T-helper 2 cell treated with Interferon-gamma antibody and Interleukin-4, amounts not matched to agents 5 μg/mL and 100 μg/mL, for 36 hours (primary cell): Measurements from ENCODE around the gene COX6B2.

Experiments
- DNase-seq: peaks from one replicate; pipeline ENCODE4 v3.0.0; 2021; ENCODE audit warnings: low spot score
- H3K27ac Mint-ChIP-seq: one replicate; pipeline ENCODE4 v1.8.0; 2021; ENCODE audit warnings: mild to moderate bottlenecking, mixed read lengths
- H3K27me3 Mint-ChIP-seq: one replicate; pipeline ENCODE4 v1.8.0; 2021; ENCODE audit warnings: low read depth, mixed read lengths
- H3K36me3 Mint-ChIP-seq: one replicate; pipeline ENCODE4 v1.8.0; 2021; ENCODE audit warnings: low read depth, mixed read lengths
- H3K4me1 Mint-ChIP-seq: one replicate; pipeline ENCODE4 v1.8.0; 2021; ENCODE audit warnings: low read depth, mixed read lengths
- H3K4me3 Mint-ChIP-seq: one replicate; pipeline ENCODE4 v1.8.0; 2022; ENCODE audit warnings: mild to moderate bottlenecking, moderate library complexity, mixed read lengths
- H3K9me3 Mint-ChIP-seq: one replicate; pipeline ENCODE4 v1.8.0; 2021; ENCODE audit warnings: mixed read lengths

The COX6B2 gene

DNA sequence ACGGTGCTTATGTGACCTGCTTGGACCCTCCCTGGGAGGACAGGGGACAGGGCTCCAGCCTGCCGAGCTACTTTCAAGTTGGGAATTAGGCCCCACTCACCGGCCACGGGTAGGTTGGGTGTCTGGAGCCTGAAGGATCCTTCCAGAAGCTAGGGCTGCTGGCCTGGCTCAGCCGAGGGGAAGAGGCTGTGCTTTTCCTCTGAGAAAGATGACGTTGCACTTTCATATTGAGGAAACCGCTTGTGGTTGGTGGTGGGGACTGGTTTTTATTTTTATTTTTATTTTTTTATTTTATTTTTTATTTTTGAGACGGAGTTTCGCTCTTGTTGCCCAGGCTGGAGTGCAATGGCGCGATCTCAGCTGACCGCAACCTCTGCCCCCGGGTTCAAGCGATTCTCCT lies 29.3 kb downstream of the COX6B2 start, which contains the start of gene TMEM150B:
Gene TMEM150B (minus strand): TSS at position 170 of the 400 bp plus-strand sequence. CDS start 4,305 bp downstream, outside the sequence.
- H3K36me3 Mint-ChIP-seq = no peaks in the 10 kb centered on the region
- peaks cover 10% of the 10 kb centered on the region for H3K4me1 Mint-ChIP-seq
- H3K27me3 Mint-ChIP-seq = peaks cover 7% of the 10 kb centered on the region
- no peaks in the 10 kb centered on the region for H3K9me3 Mint-ChIP-seq
- no peak for DNase-seq
- H3K27ac Mint-ChIP-seq = no peak within 1 kb of the TSS
- peak within 1 kb of the TSS; percentile 3 for H3K4me3 Mint-ChIP-seq

DNA sequence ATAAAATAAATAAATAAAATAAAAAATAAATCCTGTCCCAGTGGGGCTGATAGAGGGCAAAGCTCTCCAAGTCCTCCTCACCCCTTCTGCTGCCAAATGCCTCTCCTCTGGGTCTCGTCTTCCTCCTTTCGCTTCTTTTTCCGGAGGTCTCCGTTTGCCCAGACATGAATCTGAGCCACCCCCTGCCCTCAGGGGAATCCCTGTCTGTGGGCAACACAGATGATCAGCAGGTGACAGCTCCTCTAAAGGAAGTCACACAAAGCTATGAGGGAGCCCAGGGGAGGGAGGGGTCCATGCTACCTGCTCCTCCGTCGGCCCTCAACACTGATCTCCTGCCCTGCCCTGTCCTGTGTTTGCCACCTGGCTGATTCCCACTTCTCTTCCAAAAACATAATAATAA lies 29.9 kb downstream of the COX6B2 start:
- DNase-seq = no peak
- peak overlapping the region; percentile 3 for H3K4me3 Mint-ChIP-seq
- no peaks in the 10 kb centered on the region for H3K36me3 Mint-ChIP-seq

DNA sequence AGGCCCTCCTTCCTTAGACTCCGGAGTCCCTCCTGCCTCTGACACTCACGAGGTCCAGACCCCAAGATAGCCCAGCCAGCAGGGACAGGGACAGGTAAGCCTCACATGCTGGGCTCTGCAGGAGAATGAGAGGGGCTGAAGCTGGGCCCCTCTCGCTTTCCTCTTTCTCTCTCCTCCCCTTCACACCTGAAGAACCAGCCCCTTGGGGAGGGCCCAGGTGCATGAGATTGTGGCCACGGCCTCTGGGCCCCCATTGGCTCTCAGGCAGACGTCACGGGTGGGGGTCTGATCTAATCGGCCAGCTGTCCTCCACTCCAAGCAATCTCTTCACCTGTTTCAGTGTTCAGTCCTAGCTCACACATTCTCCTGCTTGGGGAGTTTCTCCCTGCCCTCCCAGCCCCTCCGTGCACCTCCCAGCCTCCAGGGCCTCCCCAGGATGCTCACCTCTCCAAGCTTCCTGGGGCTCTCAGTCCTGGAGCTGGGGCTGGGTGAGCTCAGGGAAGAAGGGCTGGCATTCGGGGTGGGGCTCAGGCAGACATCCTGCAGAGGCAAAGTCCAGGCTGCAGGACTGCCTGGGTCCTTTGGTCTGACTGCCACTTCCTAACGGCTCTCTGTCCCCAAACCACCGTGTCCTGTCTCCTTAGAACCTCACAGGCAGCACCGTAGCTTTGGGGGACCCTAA lies 32.2 kb downstream of the COX6B2 start:
- Mint-ChIP-seq H3K9me3 (no peaks in the 10 kb centered on the region), H3K4me3 (no peak overlapping the region), H3K4me1 (peaks cover 10% of the 10 kb centered on the region), H3K27me3 (peaks cover 7% of the 10 kb centered on the region), H3K36me3 (no peaks in the 10 kb centered on the region), H3K27ac (no peak overlapping the region)
- DNase-seq = no peak

More for the DNA sequence above, 29.9 kb downstream of the COX6B2 start:
- Mint-ChIP-seq H3K9me3 (no peaks in the 10 kb centered on the region), H3K4me1 (peaks cover 10% of the 10 kb centered on the region), H3K27ac (no peak overlapping the region), H3K27me3 (peaks cover 7% of the 10 kb centered on the region)

DNA sequence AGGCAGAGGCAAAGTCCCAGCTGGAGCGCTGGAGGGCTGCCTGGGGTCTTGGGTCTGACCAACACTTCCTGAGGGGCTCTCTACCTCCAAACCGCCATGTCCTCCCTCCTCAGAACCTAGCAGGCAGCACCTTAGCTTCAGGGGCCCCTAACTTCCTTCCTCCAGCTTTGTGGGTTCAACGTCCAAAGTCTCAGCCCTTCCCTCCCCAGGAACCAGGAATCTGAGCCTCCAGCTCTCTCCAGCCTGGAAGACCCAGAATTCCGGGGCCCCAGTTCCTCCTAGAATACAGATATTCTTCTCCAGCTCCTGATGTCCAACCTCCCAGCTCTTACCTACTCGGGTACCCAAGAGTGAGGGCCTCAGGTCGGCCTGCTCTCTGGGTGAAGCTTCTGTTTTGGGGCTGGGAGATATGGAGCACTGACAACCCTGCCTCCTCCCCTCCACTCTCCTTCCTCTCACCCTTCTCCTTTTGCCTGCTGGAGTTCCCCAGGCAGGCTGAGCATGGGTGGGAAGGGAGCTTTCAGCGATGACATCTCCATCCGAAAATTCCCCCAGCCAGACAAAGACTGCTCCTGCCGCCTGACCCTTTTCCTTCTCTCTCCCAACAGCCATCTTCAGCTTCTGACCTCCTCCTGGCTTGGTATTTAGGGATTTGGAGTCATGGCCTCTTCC lies 32.9 kb downstream of the COX6B2 start:
- no peak for DNase-seq
- peaks cover 7% of the 10 kb centered on the region for H3K27me3 Mint-ChIP-seq
- H3K4me1 Mint-ChIP-seq = peaks cover 10% of the 10 kb centered on the region
- no peaks in the 10 kb centered on the region for H3K36me3 Mint-ChIP-seq
- H3K9me3 Mint-ChIP-seq = no peaks in the 10 kb centered on the region
- H3K4me3 Mint-ChIP-seq = no peak overlapping the region
- no peak overlapping the region for H3K27ac Mint-ChIP-seq

DNA sequence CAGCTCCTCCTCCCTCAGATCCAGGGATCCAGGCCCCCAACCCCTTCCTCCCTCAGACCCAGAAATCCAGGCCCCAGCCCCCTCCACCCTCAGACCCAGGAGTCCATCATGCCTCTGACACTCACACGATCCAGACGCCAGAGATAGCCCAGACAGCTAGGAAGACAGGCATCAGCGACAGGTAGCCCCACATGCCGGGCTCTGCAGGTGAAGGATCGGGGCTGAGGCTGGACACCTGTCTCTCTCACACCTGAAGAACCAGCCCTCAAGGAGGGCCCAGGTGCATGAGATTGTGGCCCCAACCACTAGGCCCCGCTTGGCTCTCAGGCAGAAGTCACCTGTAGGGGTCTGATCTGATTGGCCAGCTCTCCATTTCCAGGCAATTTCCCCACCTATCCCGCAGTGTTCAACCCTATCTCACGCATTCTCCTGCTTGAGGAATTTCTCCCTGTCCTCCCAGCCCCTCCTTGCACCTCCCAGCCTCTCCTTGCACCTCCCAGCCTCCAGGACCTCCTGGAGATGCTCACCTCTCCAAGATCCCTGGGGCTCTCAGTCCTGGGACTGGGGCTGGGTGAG lies 33.6 kb downstream of the COX6B2 start:
- no peaks in the 10 kb centered on the region for H3K36me3 Mint-ChIP-seq
- no peak overlapping the region for H3K27ac Mint-ChIP-seq
- peaks cover 7% of the 10 kb centered on the region for H3K27me3 Mint-ChIP-seq
- H3K4me1 Mint-ChIP-seq = peaks cover 10% of the 10 kb centered on the region
- no peak for DNase-seq
- no peak overlapping the region for H3K4me3 Mint-ChIP-seq
- H3K9me3 Mint-ChIP-seq = no peaks in the 10 kb centered on the region

DNA sequence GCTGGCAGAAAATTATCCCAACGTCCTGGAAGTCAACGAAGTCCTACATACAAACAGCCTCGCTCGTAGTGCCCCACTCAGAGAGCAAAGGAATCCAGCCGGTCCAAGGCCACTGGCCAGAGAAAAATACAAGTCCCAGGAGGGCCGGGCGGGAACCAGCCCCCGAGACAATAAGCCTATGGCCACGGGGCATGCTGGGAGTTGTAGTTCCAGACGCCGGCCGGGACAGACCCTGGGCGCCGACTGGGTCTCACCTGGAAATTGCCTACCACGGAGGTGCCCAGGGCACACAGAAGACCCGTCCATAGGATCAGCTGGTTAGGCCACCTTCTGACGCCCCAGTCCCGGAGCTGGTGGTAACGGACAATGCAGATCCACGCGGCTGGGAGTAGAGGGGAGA lies 34.7 kb downstream of the COX6B2 start:
- peaks cover 6% of the 10 kb centered on the region for H3K4me1 Mint-ChIP-seq
- peaks cover 7% of the 10 kb centered on the region for H3K27me3 Mint-ChIP-seq
- no peak for DNase-seq
- no peak overlapping the region for H3K4me3 Mint-ChIP-seq
- no peaks in the 10 kb centered on the region for H3K9me3 Mint-ChIP-seq
- H3K36me3 Mint-ChIP-seq = no peaks in the 10 kb centered on the region
- H3K27ac Mint-ChIP-seq = no peak overlapping the region

DNA sequence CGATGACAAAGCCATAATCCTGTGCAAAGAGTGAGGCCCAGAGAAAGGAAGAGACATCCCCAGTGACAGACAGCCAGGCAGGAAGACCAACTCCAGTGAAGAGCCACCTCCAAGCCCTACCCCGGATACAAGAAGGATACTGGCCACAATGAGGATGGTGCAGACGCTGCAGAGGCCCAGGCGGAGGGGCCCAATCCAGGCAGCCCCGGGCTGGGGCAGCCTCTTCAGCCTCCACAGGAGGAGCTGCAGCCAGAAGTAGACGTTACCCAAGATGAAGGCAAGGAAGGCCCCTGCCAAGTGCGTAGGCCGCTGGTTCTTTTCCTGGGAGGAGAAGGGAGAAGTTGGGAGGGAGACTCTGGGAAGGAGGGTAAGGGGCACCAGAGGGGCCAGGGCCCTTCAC lies 37.9 kb downstream of the COX6B2 start:
- no peak overlapping the region for H3K27ac Mint-ChIP-seq
- H3K36me3 Mint-ChIP-seq = no peaks in the 10 kb centered on the region
- no peaks in the 10 kb centered on the region for H3K27me3 Mint-ChIP-seq
- H3K4me1 Mint-ChIP-seq = peaks cover 3% of the 10 kb centered on the region
- DNase-seq = no peak
- H3K4me3 Mint-ChIP-seq = no peak overlapping the region
- no peaks in the 10 kb centered on the region for H3K9me3 Mint-ChIP-seq

DNA sequence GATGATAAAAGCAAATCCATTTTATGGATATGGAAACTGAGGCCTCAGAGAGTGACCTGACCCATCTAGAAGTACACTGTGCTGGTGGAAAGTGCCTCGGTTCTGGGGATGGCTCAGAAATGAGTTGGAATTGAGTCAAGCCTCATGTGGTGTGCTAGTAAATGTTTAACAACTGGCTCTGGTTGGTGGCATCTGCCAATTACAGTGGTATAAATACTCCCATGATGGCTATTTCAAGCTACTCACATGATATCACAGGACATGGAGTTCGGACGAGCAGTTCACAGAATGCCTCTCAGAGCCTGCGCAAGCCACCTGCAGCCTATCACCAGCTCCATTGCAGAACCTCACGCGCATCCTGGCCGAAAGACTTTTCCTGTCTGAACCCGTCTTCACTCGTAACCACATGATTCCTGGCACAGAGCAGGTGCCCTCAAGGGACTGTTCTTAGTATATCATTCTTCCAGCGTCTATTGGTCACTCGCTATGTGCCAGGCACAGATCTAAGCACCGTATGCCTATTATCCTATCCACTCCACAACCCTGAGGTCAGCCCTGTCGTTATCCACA lies 38.5 kb downstream of the COX6B2 start:
- Mint-ChIP-seq H3K27me3 (no peaks in the 10 kb centered on the region), H3K9me3 (no peaks in the 10 kb centered on the region), H3K4me3 (no peak overlapping the region), H3K4me1 (peaks cover under 1% of the 10 kb centered on the region), H3K27ac (no peak overlapping the region), H3K36me3 (no peaks in the 10 kb centered on the region)
- DNase-seq = no peak

DNA sequence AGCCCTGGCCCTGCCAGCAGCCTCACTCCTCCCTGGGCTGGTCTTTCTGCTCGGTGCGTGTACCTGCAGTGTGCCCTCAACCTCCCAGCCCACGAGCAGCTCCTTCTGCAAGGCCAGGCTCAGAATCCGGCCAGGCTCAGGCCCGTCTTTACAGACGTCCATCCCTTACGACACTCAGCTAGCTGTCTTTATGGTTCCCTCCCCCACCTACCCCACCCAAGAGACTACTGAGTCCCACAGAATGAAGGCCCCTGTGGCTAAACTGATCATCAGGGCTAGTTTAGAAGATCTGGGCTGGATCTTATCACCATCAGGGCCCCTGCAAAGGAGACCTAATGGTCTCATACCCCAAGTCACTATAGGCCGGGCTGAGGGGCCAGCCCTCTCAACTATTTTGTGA lies 40.1 kb downstream of the COX6B2 start:
- Mint-ChIP-seq H3K27me3 (no peaks in the 10 kb centered on the region), H3K36me3 (no peaks in the 10 kb centered on the region), H3K9me3 (no peaks in the 10 kb centered on the region), H3K27ac (no peak overlapping the region), H3K4me1 (no peaks in the 10 kb centered on the region), H3K4me3 (no peak overlapping the region)
- DNase-seq = no peak

DNA sequence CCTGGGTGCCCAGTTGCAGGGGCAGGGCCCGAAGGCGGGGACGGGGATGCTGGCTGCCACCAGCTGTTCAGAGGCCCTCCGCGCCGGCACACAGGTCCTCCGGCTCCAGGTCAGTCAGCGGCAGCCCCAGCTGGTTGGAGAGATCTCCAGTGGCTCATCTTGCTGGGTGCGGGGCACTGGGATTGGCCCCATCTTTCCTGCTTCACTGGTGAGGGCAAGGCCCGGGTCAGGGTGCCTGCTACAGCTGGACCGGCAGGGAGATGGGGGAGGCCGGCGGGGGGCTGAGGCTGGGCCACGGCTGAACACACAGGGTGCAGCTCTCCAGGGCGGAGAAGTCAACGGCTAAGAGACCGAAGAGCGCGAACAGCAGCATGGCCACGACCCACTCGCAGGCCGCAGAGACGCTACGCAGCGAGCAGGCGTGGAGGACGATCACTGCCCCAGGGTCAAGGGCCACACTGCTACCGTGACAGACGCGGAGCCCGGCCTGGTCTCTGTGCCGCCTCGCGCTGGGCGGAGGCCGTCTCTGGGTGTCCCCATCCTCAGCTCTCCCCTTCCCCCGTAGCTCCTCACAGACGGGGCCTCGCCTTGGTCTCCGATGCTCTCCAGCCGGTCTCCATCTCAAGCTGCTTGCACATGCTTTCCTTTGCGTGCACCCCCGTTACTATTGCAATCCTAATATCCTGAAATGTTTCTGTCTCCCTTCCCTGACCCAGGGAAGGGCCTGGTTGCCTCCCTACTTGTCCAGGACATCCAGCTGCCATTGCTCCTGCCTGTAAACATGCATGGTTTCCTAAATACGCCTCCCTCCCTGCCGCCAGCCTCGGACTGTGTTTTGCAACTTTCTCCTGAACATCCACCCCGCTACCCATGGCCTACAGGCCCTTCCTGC lies 41.7 kb downstream of the COX6B2 start:
- no peak overlapping the region for H3K4me3 Mint-ChIP-seq
- H3K36me3 Mint-ChIP-seq = no peaks in the 10 kb centered on the region
- no peaks in the 10 kb centered on the region for H3K27me3 Mint-ChIP-seq
- H3K4me1 Mint-ChIP-seq = no peaks in the 10 kb centered on the region
- DNase-seq = no peak
- no peaks in the 10 kb centered on the region for H3K9me3 Mint-ChIP-seq
- no peak overlapping the region for H3K27ac Mint-ChIP-seq

DNA sequence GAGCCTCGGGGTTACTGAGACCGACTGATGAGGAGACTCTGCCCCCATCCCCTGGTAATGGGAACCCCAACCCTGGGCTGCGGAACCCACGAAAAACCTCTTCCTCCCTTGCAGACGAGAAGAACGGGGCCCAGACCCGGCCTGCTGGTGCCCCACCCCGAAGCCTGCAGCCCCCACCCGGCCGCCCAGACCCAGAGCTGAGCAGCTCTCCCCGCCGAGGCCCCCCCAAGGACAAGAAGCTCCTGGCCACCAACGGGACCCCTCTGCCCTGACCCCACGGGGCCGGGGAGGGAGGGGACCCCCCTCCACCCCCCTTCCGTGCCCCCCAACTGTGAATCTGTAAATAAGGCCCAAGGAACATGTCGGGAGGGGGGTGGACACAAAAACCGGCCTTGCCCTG lies 42.7 kb downstream of the COX6B2 start:
- no peaks in the 10 kb centered on the region for H3K9me3 Mint-ChIP-seq
- no peak overlapping the region for H3K4me3 Mint-ChIP-seq
- DNase-seq = no peak
- H3K27me3 Mint-ChIP-seq = no peaks in the 10 kb centered on the region
- no peaks in the 10 kb centered on the region for H3K4me1 Mint-ChIP-seq
- no peak overlapping the region for H3K27ac Mint-ChIP-seq
- H3K36me3 Mint-ChIP-seq = no peaks in the 10 kb centered on the region

DNA sequence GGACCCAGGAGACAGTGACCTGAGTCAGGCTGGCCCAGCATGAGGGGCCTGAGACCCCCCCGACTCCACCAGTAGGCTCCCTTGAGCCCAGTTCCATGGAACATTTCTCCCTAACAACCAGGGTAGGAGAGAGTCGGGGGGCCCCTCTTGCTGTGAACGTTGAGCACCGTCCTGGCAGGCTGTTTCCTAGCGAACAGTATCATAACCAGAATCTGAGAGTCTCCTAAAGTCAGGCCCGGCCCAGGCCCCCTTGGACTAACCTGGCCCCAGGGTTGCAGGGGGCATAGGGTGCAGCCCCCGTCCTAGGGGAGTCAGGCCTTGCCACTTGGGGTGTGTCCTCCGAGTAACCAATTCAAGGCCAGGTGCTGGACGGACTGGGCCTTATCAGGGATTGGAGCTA lies 43.1 kb downstream of the COX6B2 start:
- Mint-ChIP-seq H3K4me1 (no peaks in the 10 kb centered on the region), H3K27me3 (no peaks in the 10 kb centered on the region), H3K36me3 (no peaks in the 10 kb centered on the region), H3K4me3 (no peak overlapping the region), H3K27ac (no peak overlapping the region), H3K9me3 (no peaks in the 10 kb centered on the region)
- DNase-seq = no peak

DNA sequence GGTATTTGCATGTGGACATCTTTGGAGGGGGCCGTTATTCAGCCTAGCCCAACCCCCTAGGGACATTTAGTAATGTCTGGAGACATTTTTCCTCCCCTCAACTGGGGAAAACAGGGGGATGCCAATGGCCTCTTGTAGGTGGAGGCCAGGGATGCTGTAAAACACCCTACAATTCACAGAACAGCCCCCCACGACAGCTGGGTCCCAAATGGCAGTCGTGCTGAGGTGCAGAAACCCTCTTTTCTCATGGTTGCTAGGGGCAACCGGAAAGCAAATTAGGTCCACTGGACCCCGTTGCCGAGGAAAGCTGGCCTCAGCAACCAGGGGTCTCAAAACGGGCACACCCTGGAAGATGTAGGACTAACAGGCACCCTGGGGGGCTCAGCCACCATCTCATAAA lies 44.0 kb downstream of the COX6B2 start:
- no peaks in the 10 kb centered on the region for H3K36me3 Mint-ChIP-seq
- H3K27me3 Mint-ChIP-seq = no peaks in the 10 kb centered on the region
- no peak overlapping the region for H3K4me3 Mint-ChIP-seq
- no peak overlapping the region for H3K27ac Mint-ChIP-seq
- H3K9me3 Mint-ChIP-seq = no peaks in the 10 kb centered on the region
- DNase-seq = no peak
- H3K4me1 Mint-ChIP-seq = no peaks in the 10 kb centered on the region
